ENCODE data around the gene TMPRSS6. TPM values are rescaled to one million over a fixed set of nuclear protein-coding genes. Genes with fewer than 3 reads are reported as not detected.

Gene TMPRSS6
- total RNA-seq, 2 experiments from 2014 or later = 1.8 to 2.2 TPM

- POLR2A ChIA-PET = interaction anchor here (0.6 kb wide), 1 partner anchor 114 kb away, joined by 4 read pairs; no protein-coding TSS in a partner anchor
- H3K27me3 Mint-ChIP-seq = peaks cover 5% of the 10 kb centered on the region
- no peak for ATAC-seq (ENCODE audit: low read depth)
- DNase-seq = no peak
- no peak overlapping the region for H3K4me3 Mint-ChIP-seq
- no peaks in the 10 kb centered on the region for H3K9me3 Mint-ChIP-seq
- H3K27ac Mint-ChIP-seq = peak overlapping the region; percentile 45
- H3K36me3 Mint-ChIP-seq = peaks cover 3% of the 10 kb centered on the region
- H3K4me1 Mint-ChIP-seq = peaks cover 18% of the 10 kb centered on the region
Observed at GRCh38 chr22:37062702-37063381, 46.7 kb downstream of the TMPRSS6 start.

GRCh38 chr22:37062376-37062675 is 47.2 kb downstream of the TMPRSS6 start:
- no peak for ATAC-seq (ENCODE audit: low read depth)
- Mint-ChIP-seq H3K27me3 (peaks cover 2% of the 10 kb centered on the region), H3K36me3 (peaks cover 3% of the 10 kb centered on the region), H3K4me3 (no peak overlapping the region), H3K9me3 (no peaks in the 10 kb centered on the region), H3K4me1 (peaks cover 18% of the 10 kb centered on the region), H3K27ac (peak overlapping the region; percentile 45)
- DNase-seq = no peak
- POLR2A ChIA-PET = interaction anchor here (0.6 kb wide), 1 partner anchor 115 kb away, joined by 4 read pairs; no protein-coding TSS in a partner anchor

GRCh38 chr22:37061611-37062375 is 47.7 kb downstream of the TMPRSS6 start:
- H3K9me3 Mint-ChIP-seq = no peaks in the 10 kb centered on the region
- no peak for ATAC-seq (ENCODE audit: low read depth)
- no peak overlapping the region for H3K4me3 Mint-ChIP-seq
- H3K27ac Mint-ChIP-seq = no peak overlapping the region
- H3K27me3 Mint-ChIP-seq = no peaks in the 10 kb centered on the region
- H3K36me3 Mint-ChIP-seq = peaks cover 4% of the 10 kb centered on the region
- peaks cover 18% of the 10 kb centered on the region for H3K4me1 Mint-ChIP-seq
- no peak for DNase-seq
- POLR2A ChIA-PET = interaction anchor here (0.6 kb wide), 1 partner anchor 115 kb away, joined by 4 read pairs; no protein-coding TSS in a partner anchor

- no peak overlapping the region for H3K4me3 Mint-ChIP-seq
Observed at GRCh38 chr22:37060801-37061610, 48.5 kb downstream of the TMPRSS6 start.

GRCh38 chr22:37059876-37060449 is 49.5 kb downstream of the TMPRSS6 start:
- ATAC-seq (ENCODE audit: low read depth) (peak; percentile 83), DNase-seq (no peak)
- Mint-ChIP-seq H3K27ac (peak overlapping the region; percentile 79), H3K4me3 (peak overlapping the region; percentile 16), H3K9me3 (no peaks in the 10 kb centered on the region), H3K27me3 (no peaks in the 10 kb centered on the region), H3K36me3 (peaks cover 7% of the 10 kb centered on the region), H3K4me1 (peaks cover 18% of the 10 kb centered on the region)
- POLR2A ChIA-PET = no interaction called here

More at GRCh38 chr22:37060801-37061610, 48.5 kb downstream of the TMPRSS6 start:
- peaks cover 18% of the 10 kb centered on the region for H3K4me1 Mint-ChIP-seq
- H3K27me3 Mint-ChIP-seq = no peaks in the 10 kb centered on the region
- POLR2A ChIA-PET = interaction anchor here (1.0 kb wide), 1 partner anchor 19 kb away, joined by 4 read pairs; no protein-coding TSS in a partner anchor
- DNase-seq = no peak
- peak overlapping the region; percentile 79 for H3K27ac Mint-ChIP-seq
- ATAC-seq (ENCODE audit: low read depth) = no peak
- no peaks in the 10 kb centered on the region for H3K9me3 Mint-ChIP-seq
- H3K36me3 Mint-ChIP-seq = peaks cover 7% of the 10 kb centered on the region

- no peak for ATAC-seq (ENCODE audit: low read depth)
- Mint-ChIP-seq H3K4me3 (no peak overlapping the region), H3K27ac (no peak overlapping the region), H3K36me3 (peaks cover 4% of the 10 kb centered on the region), H3K4me1 (peaks cover 16% of the 10 kb centered on the region), H3K27me3 (no peaks in the 10 kb centered on the region), H3K9me3 (no peaks in the 10 kb centered on the region)
- no peak for DNase-seq
- POLR2A ChIA-PET = no interaction called here
Observed at GRCh38 chr22:37058917-37059701, 50.4 kb downstream of the TMPRSS6 start.

- no peak overlapping the region for H3K27ac Mint-ChIP-seq
- ATAC-seq (ENCODE audit: low read depth) (no peak), DNase-seq (no peak)
- peaks cover 7% of the 10 kb centered on the region for H3K36me3 Mint-ChIP-seq
- peaks cover 16% of the 10 kb centered on the region for H3K4me1 Mint-ChIP-seq
- H3K9me3 Mint-ChIP-seq = no peaks in the 10 kb centered on the region
- H3K27me3 Mint-ChIP-seq = no peaks in the 10 kb centered on the region
- H3K4me3 Mint-ChIP-seq = no peak overlapping the region
- POLR2A ChIA-PET = no interaction called here
Observed at GRCh38 chr22:37057796-37058510, 51.6 kb downstream of the TMPRSS6 start.

- Mint-ChIP-seq H3K27ac (no peak overlapping the region), H3K36me3 (peaks cover 7% of the 10 kb centered on the region), H3K27me3 (no peaks in the 10 kb centered on the region), H3K9me3 (no peaks in the 10 kb centered on the region), H3K4me1 (peaks cover 23% of the 10 kb centered on the region), H3K4me3 (no peak overlapping the region)
- POLR2A ChIA-PET = no interaction called here
- ATAC-seq (ENCODE audit: low read depth) (no peak), DNase-seq (no peak)
Observed at GRCh38 chr22:37057226-37057625, 52.3 kb downstream of the TMPRSS6 start.

GRCh38 chr22:37056246-37056645 is 53.3 kb downstream of the TMPRSS6 start:
- Mint-ChIP-seq H3K9me3 (no peaks in the 10 kb centered on the region), H3K27ac (peak overlapping the region; percentile 25), H3K27me3 (no peaks in the 10 kb centered on the region), H3K36me3 (peaks cover 7% of the 10 kb centered on the region), H3K4me3 (no peak overlapping the region), H3K4me1 (peaks cover 21% of the 10 kb centered on the region)
- POLR2A ChIA-PET = no interaction called here
- DNase-seq (no peak), ATAC-seq (ENCODE audit: low read depth) (no peak)

GRCh38 chr22:37054600-37055365 is 54.7 kb downstream of the TMPRSS6 start:
- Mint-ChIP-seq H3K27me3 (no peaks in the 10 kb centered on the region), H3K36me3 (peaks cover 7% of the 10 kb centered on the region), H3K27ac (no peak overlapping the region), H3K4me1 (peaks cover 11% of the 10 kb centered on the region), H3K4me3 (no peak overlapping the region), H3K9me3 (no peaks in the 10 kb centered on the region)
- DNase-seq = no peak
- POLR2A ChIA-PET = interaction anchor here (0.8 to 1.1 kb wide), 2 partner anchors 11 to 67 kb away, joined by 3 read pairs; no protein-coding TSS in a partner anchor
- no peak for ATAC-seq (ENCODE audit: low read depth)

GRCh38 chr22:37054056-37054395 is 55.5 kb downstream of the TMPRSS6 start:
- no peaks in the 10 kb centered on the region for H3K9me3 Mint-ChIP-seq
- H3K27ac Mint-ChIP-seq = no peak overlapping the region
- peaks cover 11% of the 10 kb centered on the region for H3K4me1 Mint-ChIP-seq
- peaks cover 7% of the 10 kb centered on the region for H3K36me3 Mint-ChIP-seq
- no peaks in the 10 kb centered on the region for H3K27me3 Mint-ChIP-seq
- POLR2A ChIA-PET = interaction anchor here (1.1 kb wide), 1 partner anchor 11 kb away, joined by 3 read pairs; no protein-coding TSS in a partner anchor
- ATAC-seq (ENCODE audit: low read depth) = no peak
- DNase-seq = no peak
- no peak overlapping the region for H3K4me3 Mint-ChIP-seq

Measured in activated naive CD8-positive, alpha-beta T cell treated with anti-CD3 and anti-CD28 coated beads, Interleukin-2, amount 10 ng/mL, durations not matched to agents 7 days and 5 days (primary cell).